ENCODE results near the gene RAB3C.

DNA sequence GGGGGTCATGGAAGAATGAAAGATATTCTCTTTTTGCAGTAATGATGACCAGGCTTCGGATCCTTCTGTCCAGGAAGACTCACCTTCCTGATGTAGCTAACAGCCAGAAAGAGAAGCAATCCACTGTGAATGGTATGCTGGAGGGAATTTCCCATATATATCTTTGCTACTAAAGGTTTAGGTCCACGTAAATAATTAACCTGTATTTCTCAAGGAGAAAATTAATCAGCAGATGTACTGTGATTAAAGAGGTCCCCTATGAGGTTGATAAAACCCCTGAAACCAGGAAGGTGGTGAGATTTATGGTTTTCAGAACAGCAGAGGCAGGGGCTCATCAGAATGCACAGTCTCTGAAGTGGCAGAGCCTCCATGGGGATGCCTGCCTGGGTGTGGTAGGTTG is 11.4 kb upstream of the RAB3C start:
- TF ChIP-seq CTCF (IDR thresholded peaks at IDR 0.05; ENCODE audit: low read depth, low read length) (no peak), EZH2phosphoT487 (IDR thresholded peaks at IDR 0.05; ENCODE audit: low read depth) (no peak)
